KMS-11 (cell line): ENCODE data around the gene ILDR2.
A peak's percentile ranks its signal among the peaks of the same experiment; 100 is the strongest.

ENCODE experiments used
- H2AFZ ChIP-seq: fragments of 200-600 bp; sonication (generic); 2 replicates; pipeline ENCODE4 v1.6.1; 2016; ENCODE audit warnings: antibody characterized with exemption, mixed run types, low read depth
- H3K27ac ChIP-seq: fragments of 200-600 bp; sonication (generic); 2 replicates; pipeline ENCODE4 v1.6.1; 2016; ENCODE audit warnings: mild to moderate bottlenecking, mixed run types
- H3K27me3 ChIP-seq: fragments of 200-600 bp; sonication (generic); 2 replicates; pipeline ENCODE4 v1.6.1; 2017; ENCODE audit warnings: mild to moderate bottlenecking, low read depth, mixed run types, moderate library complexity; ENCODE audit not compliant: insufficient read depth
- H3K36me3 ChIP-seq: fragments of 200-600 bp; sonication (generic); 2 replicates; pipeline ENCODE4 v1.6.1; 2017; ENCODE audit warnings: mild to moderate bottlenecking, mixed run types; ENCODE audit not compliant: insufficient read depth
- H3K4me1 ChIP-seq: fragments of 200-600 bp; sonication (generic); 2 replicates; pipeline ENCODE4 v1.6.1; 2016; ENCODE audit warnings: mild to moderate bottlenecking, low read depth, mixed run types; ENCODE audit not compliant: poor library complexity, severe bottlenecking
- H3K4me2 ChIP-seq: fragments of 200-600 bp; sonication (generic); 2 replicates; pipeline ENCODE4 v1.7.0; 2016; ENCODE audit warnings: mild to moderate bottlenecking, mixed run types
- H3K4me3 ChIP-seq: fragments of 200-600 bp; sonication (generic); IDR thresholded peaks from 2 replicates; pipeline ENCODE4 v1.6.1; 2017; ENCODE audit warnings: low read depth, low read length, mixed read lengths; ENCODE audit not compliant: insufficient read depth
- H3K79me2 ChIP-seq: fragments of 200-600 bp; sonication (generic); 2 replicates; pipeline ENCODE4 v1.6.1; 2016; ENCODE audit warnings: low read depth, mixed run types; ENCODE audit not compliant: insufficient read depth
- H3K9ac ChIP-seq: fragments of 200-600 bp; sonication (generic); 2 replicates; pipeline ENCODE4 v1.6.1; 2016; ENCODE audit warnings: mild to moderate bottlenecking, mixed run types
- H4K20me1 ChIP-seq: fragments of 200-600 bp; sonication (generic); 2 replicates; pipeline ENCODE4 v1.6.1; 2016; ENCODE audit warnings: mild to moderate bottlenecking, mixed run types; ENCODE audit not compliant: insufficient read depth
- TF ChIP-seq, protein P1 (sequence below): fragments of 200-600 bp; sonication (generic); conservative IDR thresholded peaks from 2 replicates; pipeline ENCODE4 v1.6.1; 2017; ENCODE audit warnings: low read depth, mild to moderate bottlenecking, antibody characterized with exemption, low read length, moderate library complexity, mixed read lengths

Gene ILDR2

DNA sequence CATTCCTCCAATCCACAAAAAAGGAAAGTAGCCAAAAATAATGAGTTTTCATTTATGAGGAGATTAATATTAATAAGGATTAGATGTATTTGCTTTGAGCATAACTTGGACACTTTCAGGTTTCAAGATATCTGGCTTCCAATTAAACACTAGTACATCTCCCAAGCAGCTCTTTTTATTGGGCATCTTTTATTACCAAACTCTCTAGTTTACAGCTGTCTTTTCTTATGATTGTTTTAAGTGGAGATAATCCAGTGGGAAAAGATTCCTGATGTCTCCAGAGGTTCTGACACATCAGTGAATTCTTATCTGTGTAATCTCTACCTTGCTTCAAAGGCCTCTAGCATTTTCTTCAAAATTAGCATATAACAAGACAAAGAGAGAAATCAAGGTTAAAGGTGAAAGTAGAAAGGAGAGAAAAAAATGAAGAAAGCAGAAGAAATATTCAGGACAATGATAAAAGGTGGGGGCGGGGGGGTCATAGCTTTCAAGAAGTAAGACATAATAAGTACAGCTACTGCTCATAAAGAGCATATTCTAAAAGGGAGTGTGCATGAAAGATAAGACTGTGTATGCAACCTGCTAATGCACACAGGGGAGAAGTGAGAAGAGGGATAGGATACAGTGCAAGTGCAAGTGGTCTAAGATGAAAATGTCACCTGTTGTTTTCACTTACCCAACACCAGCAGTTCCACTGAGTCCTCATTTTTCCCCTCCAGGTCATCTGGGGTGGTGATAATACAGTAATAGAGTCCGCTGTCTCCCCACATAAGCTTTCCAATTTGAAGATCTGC, 19.1 kb downstream of the ILDR2 start:
- Histone ChIP-seq H3K27me3 (no peaks in the 10 kb centered on the region), H3K27ac (no peak overlapping the region), H3K4me3 (peak overlapping the region; percentile 7), H3K4me1 (no peaks in the 10 kb centered on the region), H3K4me2 (no peak overlapping the region), H4K20me1 (no peaks in the 10 kb centered on the region), H3K36me3 (no peaks in the 10 kb centered on the region), H2AFZ (no peak overlapping the region), H3K9ac (no peak overlapping the region), H3K79me2 (no peaks in the 10 kb centered on the region)
- TF ChIP-seq, protein P1, sequence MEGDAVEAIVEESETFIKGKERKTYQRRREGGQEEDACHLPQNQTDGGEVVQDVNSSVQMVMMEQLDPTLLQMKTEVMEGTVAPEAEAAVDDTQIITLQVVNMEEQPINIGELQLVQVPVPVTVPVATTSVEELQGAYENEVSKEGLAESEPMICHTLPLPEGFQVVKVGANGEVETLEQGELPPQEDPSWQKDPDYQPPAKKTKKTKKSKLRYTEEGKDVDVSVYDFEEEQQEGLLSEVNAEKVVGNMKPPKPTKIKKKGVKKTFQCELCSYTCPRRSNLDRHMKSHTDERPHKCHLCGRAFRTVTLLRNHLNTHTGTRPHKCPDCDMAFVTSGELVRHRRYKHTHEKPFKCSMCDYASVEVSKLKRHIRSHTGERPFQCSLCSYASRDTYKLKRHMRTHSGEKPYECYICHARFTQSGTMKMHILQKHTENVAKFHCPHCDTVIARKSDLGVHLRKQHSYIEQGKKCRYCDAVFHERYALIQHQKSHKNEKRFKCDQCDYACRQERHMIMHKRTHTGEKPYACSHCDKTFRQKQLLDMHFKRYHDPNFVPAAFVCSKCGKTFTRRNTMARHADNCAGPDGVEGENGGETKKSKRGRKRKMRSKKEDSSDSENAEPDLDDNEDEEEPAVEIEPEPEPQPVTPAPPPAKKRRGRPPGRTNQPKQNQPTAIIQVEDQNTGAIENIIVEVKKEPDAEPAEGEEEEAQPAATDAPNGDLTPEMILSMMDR: no peak

DNA sequence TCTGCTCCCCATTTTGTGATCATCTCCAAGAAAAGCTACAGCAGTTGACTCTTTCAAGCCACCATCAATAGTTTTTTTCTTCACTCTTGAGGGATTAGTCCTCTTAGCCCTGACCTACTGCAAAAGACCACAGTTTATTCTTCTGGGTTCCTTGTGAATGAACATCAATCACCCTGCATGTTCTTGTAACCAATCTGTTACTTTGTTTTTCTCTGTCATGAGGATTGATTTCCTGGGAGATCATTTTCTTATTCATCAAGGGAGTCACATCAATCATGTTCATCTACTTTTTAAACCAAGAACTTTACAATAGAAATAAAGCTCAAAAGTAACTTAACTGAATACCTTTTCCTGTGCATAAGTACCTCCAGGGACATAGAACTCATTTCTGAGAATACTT, 21.8 kb downstream of the ILDR2 start:
- Histone ChIP-seq H4K20me1 (no peaks in the 10 kb centered on the region), H3K27me3 (no peaks in the 10 kb centered on the region), H3K36me3 (no peaks in the 10 kb centered on the region), H2AFZ (no peak overlapping the region), H3K79me2 (no peaks in the 10 kb centered on the region), H3K4me3 (no peak overlapping the region), H3K9ac (no peak overlapping the region), H3K27ac (no peak overlapping the region), H3K4me1 (no peaks in the 10 kb centered on the region), H3K4me2 (no peak overlapping the region)
- TF ChIP-seq, protein P1: no peak

DNA sequence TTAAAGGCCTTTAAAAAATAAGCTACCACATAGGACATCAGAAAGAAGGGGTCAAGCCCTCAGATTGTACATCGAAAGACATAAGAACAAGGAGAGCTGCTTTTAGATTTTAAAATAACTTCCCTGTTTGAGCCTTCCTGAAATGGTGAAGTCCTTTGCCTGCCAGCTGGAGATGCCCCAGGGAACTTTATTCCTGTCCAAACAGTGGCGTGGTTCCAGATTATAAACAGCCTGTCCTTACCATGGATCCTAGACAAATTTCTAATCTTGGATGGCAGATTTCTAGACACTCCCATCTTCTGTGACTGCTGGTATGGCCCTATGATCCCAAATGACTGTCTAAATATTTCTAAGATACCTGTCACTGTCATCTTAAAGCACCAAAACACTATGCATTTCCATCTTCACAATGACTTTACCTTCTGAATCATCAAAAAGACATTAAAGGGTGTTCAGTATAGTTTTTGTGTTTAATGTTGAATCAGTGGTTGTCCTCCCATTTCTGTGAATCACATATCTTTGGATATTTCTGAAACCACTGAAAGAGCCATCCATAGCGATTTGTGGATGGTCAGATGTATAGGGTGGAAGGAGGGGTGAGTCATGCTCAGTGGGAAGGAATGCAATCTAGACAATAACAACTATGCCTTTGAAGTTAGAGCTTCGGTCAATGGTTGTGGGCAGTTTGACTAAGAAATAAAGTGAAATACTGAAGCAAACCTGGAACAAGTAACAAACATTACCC, 23.2 kb downstream of the ILDR2 start:
- Histone ChIP-seq H3K36me3 (no peaks in the 10 kb centered on the region), H3K9ac (no peak overlapping the region), H3K79me2 (no peaks in the 10 kb centered on the region), H3K4me2 (no peak overlapping the region), H2AFZ (no peak overlapping the region), H4K20me1 (no peaks in the 10 kb centered on the region), H3K4me3 (no peak overlapping the region), H3K4me1 (no peaks in the 10 kb centered on the region), H3K27me3 (no peaks in the 10 kb centered on the region), H3K27ac (no peak overlapping the region)
- TF ChIP-seq, protein P1: no peak

DNA sequence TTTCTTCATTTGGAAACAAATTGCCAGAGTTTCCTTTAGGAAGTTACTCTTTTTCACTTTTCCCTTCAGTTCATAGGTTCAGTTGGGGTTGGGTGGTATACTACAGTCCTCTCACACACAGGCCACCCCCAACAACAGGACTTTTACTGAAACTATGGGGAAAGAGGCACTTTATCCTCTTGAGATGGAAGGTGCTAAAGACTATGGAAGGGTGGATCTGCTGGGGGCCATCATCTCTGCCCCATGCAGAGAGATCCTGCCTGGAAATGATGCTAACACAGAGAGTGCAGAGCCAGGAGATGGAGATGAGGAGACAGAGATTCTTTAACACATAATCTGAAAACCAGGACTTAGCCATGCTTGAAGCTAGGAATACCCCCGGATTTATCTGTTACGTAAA, 24.3 kb downstream of the ILDR2 start:
- no peak overlapping the region for H3K27ac ChIP-seq
- H3K27me3 ChIP-seq: no peaks in the 10 kb centered on the region
- H3K79me2 ChIP-seq: no peaks in the 10 kb centered on the region

More for the DNA sequence above, 24.3 kb downstream of the ILDR2 start:
- Histone ChIP-seq H3K9ac (no peak overlapping the region), H2AFZ (no peak overlapping the region), H3K36me3 (no peaks in the 10 kb centered on the region), H3K4me3 (no peak overlapping the region), H3K4me1 (no peaks in the 10 kb centered on the region), H4K20me1 (no peaks in the 10 kb centered on the region), H3K4me2 (no peak overlapping the region)
- TF ChIP-seq, protein P1: no peak
